Activated T-helper 1 cell treated with anti-CD3 and anti-CD28 coated beads, Interleukin-12 subunit alpha, Interleukin-12 subunit beta, Interleukin-2, Interleukin-4 antibody, amounts not matched to agents 30 ng/mL and 10 ng/mL and 1 ng/mL, durations not matched to agents 14 hours and 24 hours and 36 hours (primary cell): ENCODE results near the gene SERPINE2. TPM values are rescaled to one million over a fixed set of nuclear protein-coding genes. Genes with fewer than 3 reads are reported as not detected.

Experiments
- total RNA-seq: library from RNA; stranded (reverse); gene quantifications from 2 replicates; pipeline ENCODE4 v1.2.3, GENCODE V29; 2022

The SERPINE2 gene
- total RNA-seq, 1 donor from 2014 or later: 28.8 TPM

Other genes with a start within 250 kb of the SERPINE2 start
- 11.9 and 14.4 TPM in 2 replicates for gene AP1S3, start 201.7 kb downstream of the SERPINE2 start, total RNA-seq
- gene WDFY1, start 94.0 kb downstream of the SERPINE2 start, total RNA-seq: 17.9 and 21.8 TPM in 2 replicates
- gene MRPL44, start 81.8 kb downstream of the SERPINE2 start, total RNA-seq: 32.7 and 35.0 TPM in 2 replicates